Measurements from ENCODE around the gene OR2A42.
"Not testable (repeated sequence)": the region's sequence is repeated elsewhere in the genome, so short reads cannot be mapped to it uniquely, and the experiment has no call there.

Gene OR2A42

GRCh38 chr7:144223675-144224074 lies 15.7 kb downstream of the OR2A42 start:
- H3K9ac ChIP-seq (ENCODE audit: low read length); H3K27ac ChIP-seq (ENCODE audit: low read length); H3K9me2 ChIP-seq (replicated peaks; ENCODE audit: insufficient read depth, low read length); H3K9me3 ChIP-seq (replicated peaks; ENCODE audit: insufficient read depth, low read length); H3K4me2 ChIP-seq (ENCODE audit: low read depth, low read length); DNase-seq; H2AFZ ChIP-seq (ENCODE audit: low read length); H3K4me1 ChIP-seq (ENCODE audit: low read length); H3K36me3 ChIP-seq (replicated peaks; ENCODE audit: insufficient read depth, low read length); H3K79me2 ChIP-seq (ENCODE audit: low read length); H3F3A ChIP-seq (ENCODE audit: insufficient read depth, low read length); H3K4me3 ChIP-seq (ENCODE audit: low read length); H4K20me1 ChIP-seq (ENCODE audit: insufficient read depth, low read length); H3K27me3 ChIP-seq (replicated peaks; ENCODE audit: insufficient read depth, low read length): not testable (repeated sequence)

DNA sequence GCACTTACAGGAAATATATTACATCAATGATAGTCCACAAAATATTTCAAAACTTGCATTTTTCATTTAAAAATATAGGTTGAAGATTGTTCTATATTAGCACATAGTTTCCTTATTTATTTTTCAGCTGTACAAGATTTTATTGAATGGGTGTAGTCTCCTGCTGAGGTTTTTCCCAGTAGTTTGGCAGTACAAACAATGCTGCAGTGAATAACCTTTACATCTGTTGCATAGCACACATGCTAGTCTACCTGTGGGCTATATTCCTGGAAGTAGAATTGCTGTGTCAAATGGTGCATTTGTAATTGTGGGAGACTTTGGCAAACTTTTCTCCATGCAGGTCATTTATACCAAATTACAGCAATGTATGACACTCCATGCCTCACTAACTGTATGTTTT lies 18.9 kb downstream of the OR2A42 start:
- H3K9me2 ChIP-seq (replicated peaks; ENCODE audit: insufficient read depth, low read length); H3K4me2 ChIP-seq (ENCODE audit: low read depth, low read length); DNase-seq; H3K9ac ChIP-seq (ENCODE audit: low read length); H3K27ac ChIP-seq (ENCODE audit: low read length); H3F3A ChIP-seq (ENCODE audit: insufficient read depth, low read length); H3K4me1 ChIP-seq (ENCODE audit: low read length); H3K79me2 ChIP-seq (ENCODE audit: low read length); H3K36me3 ChIP-seq (replicated peaks; ENCODE audit: insufficient read depth, low read length); H4K20me1 ChIP-seq (ENCODE audit: insufficient read depth, low read length); H2AFZ ChIP-seq (ENCODE audit: low read length); H3K9me3 ChIP-seq (replicated peaks; ENCODE audit: insufficient read depth, low read length); H3K27me3 ChIP-seq (replicated peaks; ENCODE audit: insufficient read depth, low read length); H3K4me3 ChIP-seq (ENCODE audit: low read length): not testable (repeated sequence)

DNA sequence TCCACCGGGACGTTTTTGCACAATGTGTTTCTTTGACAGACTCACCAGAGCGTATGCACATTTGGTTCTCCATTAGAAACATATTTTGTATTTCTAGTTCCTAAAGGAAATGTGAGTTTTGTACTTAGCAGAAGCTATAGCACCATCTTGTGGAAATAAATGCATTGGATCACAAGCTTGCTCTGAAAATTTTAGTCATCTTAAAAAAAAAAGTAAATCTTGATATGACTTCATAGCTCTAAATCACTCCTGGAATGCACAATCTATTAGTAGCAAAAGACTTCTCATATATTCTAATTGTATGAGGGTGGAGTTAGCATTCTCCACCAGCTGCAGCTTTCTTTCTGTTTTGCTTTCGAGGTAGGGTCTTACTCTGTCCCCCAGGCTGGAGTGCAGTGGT lies 20.3 kb downstream of the OR2A42 start:
- H3K27me3 ChIP-seq (replicated peaks; ENCODE audit: insufficient read depth, low read length); H3K4me2 ChIP-seq (ENCODE audit: low read depth, low read length); H3K79me2 ChIP-seq (ENCODE audit: low read length); H3K4me3 ChIP-seq (ENCODE audit: low read length); H3K27ac ChIP-seq (ENCODE audit: low read length); H4K20me1 ChIP-seq (ENCODE audit: insufficient read depth, low read length); H3K36me3 ChIP-seq (replicated peaks; ENCODE audit: insufficient read depth, low read length); H3K4me1 ChIP-seq (ENCODE audit: low read length); H3K9me2 ChIP-seq (replicated peaks; ENCODE audit: insufficient read depth, low read length); H2AFZ ChIP-seq (ENCODE audit: low read length); H3K9me3 ChIP-seq (replicated peaks; ENCODE audit: insufficient read depth, low read length); H3F3A ChIP-seq (ENCODE audit: insufficient read depth, low read length); H3K9ac ChIP-seq (ENCODE audit: low read length); DNase-seq: not testable (repeated sequence)

- not testable (repeated sequence) for H3K4me3 ChIP-seq (ENCODE audit: low read length); H3K27ac ChIP-seq (ENCODE audit: low read length); H3K4me2 ChIP-seq (ENCODE audit: low read depth, low read length); H2AFZ ChIP-seq (ENCODE audit: low read length); H3K9me3 ChIP-seq (replicated peaks; ENCODE audit: insufficient read depth, low read length); H4K20me1 ChIP-seq (ENCODE audit: insufficient read depth, low read length); H3K9ac ChIP-seq (ENCODE audit: low read length); H3F3A ChIP-seq (ENCODE audit: insufficient read depth, low read length); H3K4me1 ChIP-seq (ENCODE audit: low read length); H3K79me2 ChIP-seq (ENCODE audit: low read length); DNase-seq; H3K27me3 ChIP-seq (replicated peaks; ENCODE audit: insufficient read depth, low read length); H3K9me2 ChIP-seq (replicated peaks; ENCODE audit: insufficient read depth, low read length); H3K36me3 ChIP-seq (replicated peaks; ENCODE audit: insufficient read depth, low read length)
Measured at GRCh38 chr7:144218581-144218980, 20.8 kb downstream of the OR2A42 start.

DNA sequence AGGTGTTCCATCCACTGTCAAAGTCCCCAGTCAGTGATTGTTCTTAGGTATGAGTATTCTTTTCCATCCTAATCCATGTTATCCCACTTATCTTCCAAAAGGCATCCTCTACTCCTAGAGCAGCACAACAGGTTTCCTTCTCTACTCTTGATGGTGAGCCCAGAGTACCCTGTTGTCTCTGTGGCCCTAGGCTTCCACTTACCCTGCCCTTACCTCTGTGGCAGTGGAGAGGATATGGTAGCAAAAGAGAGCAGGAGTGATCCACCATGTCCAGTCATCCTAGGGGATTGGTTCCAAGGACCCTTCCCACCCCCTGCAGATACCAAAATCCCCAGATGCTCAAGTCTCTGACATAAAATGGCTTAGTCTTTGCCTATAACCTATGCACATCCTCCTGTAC lies 22.2 kb downstream of the OR2A42 start:
- DNase-seq: not testable (repeated sequence)

GRCh38 chr7:144205306-144205705 lies 34.1 kb downstream of the OR2A42 start:
- not testable (repeated sequence) for H3K36me3 ChIP-seq (replicated peaks; ENCODE audit: insufficient read depth, low read length); H4K20me1 ChIP-seq (ENCODE audit: insufficient read depth, low read length); H3K79me2 ChIP-seq (ENCODE audit: low read length); H3K27me3 ChIP-seq (replicated peaks; ENCODE audit: insufficient read depth, low read length); H3F3A ChIP-seq (ENCODE audit: insufficient read depth, low read length); H3K4me2 ChIP-seq (ENCODE audit: low read depth, low read length); H3K4me3 ChIP-seq (ENCODE audit: low read length); DNase-seq; H3K9me3 ChIP-seq (replicated peaks; ENCODE audit: insufficient read depth, low read length); H3K9me2 ChIP-seq (replicated peaks; ENCODE audit: insufficient read depth, low read length); H3K27ac ChIP-seq (ENCODE audit: low read length); H3K9ac ChIP-seq (ENCODE audit: low read length); H3K4me1 ChIP-seq (ENCODE audit: low read length); H2AFZ ChIP-seq (ENCODE audit: low read length)

More for the DNA sequence above, 22.2 kb downstream of the OR2A42 start:
- H3K9me3 ChIP-seq (replicated peaks; ENCODE audit: insufficient read depth, low read length); H3K4me2 ChIP-seq (ENCODE audit: low read depth, low read length); H3K36me3 ChIP-seq (replicated peaks; ENCODE audit: insufficient read depth, low read length); H2AFZ ChIP-seq (ENCODE audit: low read length); H3K79me2 ChIP-seq (ENCODE audit: low read length); H3K4me1 ChIP-seq (ENCODE audit: low read length); H3K9me2 ChIP-seq (replicated peaks; ENCODE audit: insufficient read depth, low read length); H3K9ac ChIP-seq (ENCODE audit: low read length); H4K20me1 ChIP-seq (ENCODE audit: insufficient read depth, low read length); H3K4me3 ChIP-seq (ENCODE audit: low read length); H3K27ac ChIP-seq (ENCODE audit: low read length); H3K27me3 ChIP-seq (replicated peaks; ENCODE audit: insufficient read depth, low read length); H3F3A ChIP-seq (ENCODE audit: insufficient read depth, low read length): not testable (repeated sequence)

DNA sequence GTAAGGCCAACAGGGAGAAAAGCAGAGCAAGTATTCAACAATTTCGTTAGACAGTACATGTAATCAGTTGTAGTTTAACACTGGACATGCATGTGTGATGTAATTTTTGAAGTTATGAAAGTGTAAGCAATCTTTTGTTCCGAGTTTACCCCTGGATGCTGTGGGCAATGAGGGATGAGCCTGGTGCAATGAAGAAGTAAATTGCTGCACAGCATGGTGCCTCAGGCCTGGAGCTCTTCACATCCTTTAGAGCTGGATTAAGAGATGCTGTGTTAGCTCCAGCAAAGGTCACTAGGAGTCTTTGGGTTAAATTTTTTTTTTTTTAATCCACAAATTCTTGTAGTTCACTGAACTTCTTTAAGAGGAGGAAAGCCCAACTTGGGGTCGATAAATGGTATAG lies 36.3 kb downstream of the OR2A42 start:
- not testable (repeated sequence) for H3K4me3 ChIP-seq (ENCODE audit: low read length); H3K9me3 ChIP-seq (replicated peaks; ENCODE audit: insufficient read depth, low read length); H3F3A ChIP-seq (ENCODE audit: insufficient read depth, low read length); H3K9ac ChIP-seq (ENCODE audit: low read length); H4K20me1 ChIP-seq (ENCODE audit: insufficient read depth, low read length); H3K27ac ChIP-seq (ENCODE audit: low read length); H3K4me2 ChIP-seq (ENCODE audit: low read depth, low read length); H3K79me2 ChIP-seq (ENCODE audit: low read length); H2AFZ ChIP-seq (ENCODE audit: low read length); DNase-seq; H3K9me2 ChIP-seq (replicated peaks; ENCODE audit: insufficient read depth, low read length); H3K27me3 ChIP-seq (replicated peaks; ENCODE audit: insufficient read depth, low read length); H3K36me3 ChIP-seq (replicated peaks; ENCODE audit: insufficient read depth, low read length); H3K4me1 ChIP-seq (ENCODE audit: low read length)

GRCh38 chr7:144201978-144202377 lies 37.4 kb downstream of the OR2A42 start:
- H3K4me1 ChIP-seq (ENCODE audit: low read length); H3K4me2 ChIP-seq (ENCODE audit: low read depth, low read length); H3K36me3 ChIP-seq (replicated peaks; ENCODE audit: insufficient read depth, low read length); H3K9me3 ChIP-seq (replicated peaks; ENCODE audit: insufficient read depth, low read length); H3K27me3 ChIP-seq (replicated peaks; ENCODE audit: insufficient read depth, low read length); H3F3A ChIP-seq (ENCODE audit: insufficient read depth, low read length); H2AFZ ChIP-seq (ENCODE audit: low read length); H3K9ac ChIP-seq (ENCODE audit: low read length); H4K20me1 ChIP-seq (ENCODE audit: insufficient read depth, low read length); H3K27ac ChIP-seq (ENCODE audit: low read length); H3K4me3 ChIP-seq (ENCODE audit: low read length); H3K79me2 ChIP-seq (ENCODE audit: low read length); H3K9me2 ChIP-seq (replicated peaks; ENCODE audit: insufficient read depth, low read length); DNase-seq: not testable (repeated sequence)

Data from MM.1S (cell line).